Endothelial cell (in vitro differentiated cells): Measurements from ENCODE around the gene ZNF385B. TPM values are rescaled to one million over a fixed set of nuclear protein-coding genes. Genes with fewer than 3 reads are reported as not detected.

Experiments used
- DNase-seq: peaks from one replicate; pipeline ENCODE4 v3.0.0; 2021; ENCODE audit warnings: low spot score
- H3K27ac Mint-ChIP-seq: one replicate; pipeline ENCODE4 v1.8.0; 2021; ENCODE audit warnings: mixed read lengths, inconsistent platforms; ENCODE audit not compliant: unreplicated experiment
- H3K27me3 Mint-ChIP-seq: one replicate; pipeline ENCODE4 v1.8.0; 2021; ENCODE audit warnings: mild to moderate bottlenecking, moderate library complexity, mixed read lengths, inconsistent platforms; ENCODE audit not compliant: unreplicated experiment
- H3K36me3 Mint-ChIP-seq: one replicate; pipeline ENCODE4 v1.8.0; 2021; ENCODE audit warnings: mild to moderate bottlenecking, low read depth, mixed read lengths, inconsistent platforms; ENCODE audit not compliant: unreplicated experiment
- H3K4me1 Mint-ChIP-seq: one replicate; pipeline ENCODE4 v1.8.0; 2021; ENCODE audit warnings: mild to moderate bottlenecking, mixed read lengths, inconsistent platforms; ENCODE audit not compliant: unreplicated experiment
- H3K4me3 Mint-ChIP-seq: one replicate; pipeline ENCODE4 v1.8.0; 2021; ENCODE audit warnings: mild to moderate bottlenecking, mixed read lengths, inconsistent platforms; ENCODE audit not compliant: unreplicated experiment
- H3K9me3 Mint-ChIP-seq: one replicate; pipeline ENCODE4 v1.8.0; 2021; ENCODE audit warnings: mixed read lengths, inconsistent platforms; ENCODE audit not compliant: unreplicated experiment
- total RNA-seq: library from RNA; stranded (reverse); fragmentation: NEBNext Ultra II Directional; extraction: Animal tissue kit (Norgen Biotek cat#: 25700); gene quantifications from one replicate; pipeline ENCODE4 v1.2.1, GENCODE V29; 2021; ENCODE audit not compliant: unreplicated experiment
- TF ChIP-seq, protein P1 (sequence below): fragments of 200-600 bp; sonication (generic); IDR thresholded peaks from one replicate; pipeline ENCODE4 v1.5.0; 2021; ENCODE audit warnings: antibody characterized with exemption; ENCODE audit not compliant: unreplicated experiment

The ZNF385B gene
- total RNA-seq, 1 donor from 2014 or later: 0.49 TPM

DNA sequence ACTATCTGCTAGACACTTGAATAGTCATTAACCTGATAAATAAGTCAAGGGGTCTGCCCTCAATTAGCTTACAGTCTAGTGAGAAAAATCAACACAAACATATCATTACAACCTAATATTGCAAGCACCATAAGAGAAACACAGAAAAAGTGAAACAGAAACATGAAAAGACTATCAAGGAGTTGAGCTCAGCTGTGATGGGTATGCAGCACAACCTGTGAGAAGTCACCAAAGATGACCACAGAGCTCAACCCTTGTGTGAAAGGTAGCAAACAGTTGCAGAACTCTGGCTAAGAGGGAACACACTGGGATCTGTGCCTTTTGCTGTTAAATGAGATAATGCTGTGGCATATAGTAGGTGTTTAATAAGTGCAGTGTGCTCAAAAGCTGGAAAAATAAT, 11.7 kb downstream of the ZNF385B start:
- DNase-seq: no peak
- Mint-ChIP-seq H3K4me3 (no peak overlapping the region), H3K4me1 (no peaks in the 10 kb centered on the region), H3K36me3 (no peaks in the 10 kb centered on the region), H3K27ac (no peak overlapping the region), H3K9me3 (no peaks in the 10 kb centered on the region), H3K27me3 (peaks cover 3% of the 10 kb centered on the region)
- TF ChIP-seq, protein P1, sequence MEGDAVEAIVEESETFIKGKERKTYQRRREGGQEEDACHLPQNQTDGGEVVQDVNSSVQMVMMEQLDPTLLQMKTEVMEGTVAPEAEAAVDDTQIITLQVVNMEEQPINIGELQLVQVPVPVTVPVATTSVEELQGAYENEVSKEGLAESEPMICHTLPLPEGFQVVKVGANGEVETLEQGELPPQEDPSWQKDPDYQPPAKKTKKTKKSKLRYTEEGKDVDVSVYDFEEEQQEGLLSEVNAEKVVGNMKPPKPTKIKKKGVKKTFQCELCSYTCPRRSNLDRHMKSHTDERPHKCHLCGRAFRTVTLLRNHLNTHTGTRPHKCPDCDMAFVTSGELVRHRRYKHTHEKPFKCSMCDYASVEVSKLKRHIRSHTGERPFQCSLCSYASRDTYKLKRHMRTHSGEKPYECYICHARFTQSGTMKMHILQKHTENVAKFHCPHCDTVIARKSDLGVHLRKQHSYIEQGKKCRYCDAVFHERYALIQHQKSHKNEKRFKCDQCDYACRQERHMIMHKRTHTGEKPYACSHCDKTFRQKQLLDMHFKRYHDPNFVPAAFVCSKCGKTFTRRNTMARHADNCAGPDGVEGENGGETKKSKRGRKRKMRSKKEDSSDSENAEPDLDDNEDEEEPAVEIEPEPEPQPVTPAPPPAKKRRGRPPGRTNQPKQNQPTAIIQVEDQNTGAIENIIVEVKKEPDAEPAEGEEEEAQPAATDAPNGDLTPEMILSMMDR: no peak

DNA sequence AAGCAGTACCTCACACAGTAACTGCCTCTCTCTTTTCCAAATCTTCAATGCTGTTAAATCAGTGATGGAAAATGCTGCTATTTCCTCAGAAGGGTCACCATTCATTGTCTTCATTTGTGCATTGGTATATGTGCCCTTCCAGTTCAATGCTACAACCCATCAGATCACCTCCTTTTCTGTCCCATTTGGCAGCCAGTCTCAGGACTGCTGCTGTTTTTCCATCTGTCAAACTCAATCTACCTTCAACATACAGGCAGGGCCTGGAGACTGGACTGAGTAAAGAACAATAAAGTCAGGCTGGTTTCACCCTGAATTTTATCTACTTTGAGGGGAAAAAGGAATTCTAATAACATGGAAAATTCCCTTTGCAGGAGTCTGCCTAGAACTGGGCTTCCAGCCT, 17.9 kb downstream of the ZNF385B start:
- Mint-ChIP-seq H3K27ac (no peak overlapping the region), H3K36me3 (no peaks in the 10 kb centered on the region), H3K4me3 (no peak overlapping the region), H3K27me3 (no peaks in the 10 kb centered on the region), H3K9me3 (no peaks in the 10 kb centered on the region), H3K4me1 (peaks cover 5% of the 10 kb centered on the region)
- TF ChIP-seq, protein P1: no peak
- DNase-seq: no peak

DNA sequence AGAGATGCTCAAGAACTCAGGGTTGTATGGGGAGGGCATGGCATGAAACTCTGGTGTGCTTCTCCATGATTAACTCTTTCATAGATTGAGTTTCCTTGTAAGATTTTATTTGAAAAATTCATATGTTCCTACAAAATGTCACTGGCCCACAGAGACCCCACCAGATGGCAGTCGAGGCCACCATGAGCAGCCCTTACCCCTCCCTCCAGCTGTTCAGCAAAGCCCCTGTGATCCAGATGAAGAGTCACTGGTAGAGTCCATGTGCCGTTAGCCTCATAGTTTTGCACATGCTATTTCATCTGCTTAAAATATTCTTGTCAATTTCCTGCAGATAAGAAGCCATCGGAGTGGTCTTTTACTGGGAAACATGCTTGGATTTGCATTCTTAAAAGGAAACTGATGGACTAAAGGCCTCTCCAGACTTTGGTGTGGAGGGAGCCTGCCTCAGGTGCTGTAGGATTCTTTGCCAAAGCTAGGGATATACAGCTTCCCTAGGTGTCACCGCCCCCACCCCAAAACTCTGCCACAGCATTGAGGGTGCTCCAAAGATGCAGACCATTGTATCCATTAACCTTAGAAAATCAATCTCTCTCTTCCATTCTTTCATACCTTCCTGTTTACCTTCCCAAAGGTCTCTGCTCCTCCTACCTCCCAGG, 18.8 kb downstream of the ZNF385B start:
- H3K9me3 Mint-ChIP-seq: no peaks in the 10 kb centered on the region
- TF ChIP-seq, protein P1: peak; percentile 49
- peaks cover 8% of the 10 kb centered on the region for H3K4me1 Mint-ChIP-seq
- DNase-seq: peak; percentile 60
- no peaks in the 10 kb centered on the region for H3K27me3 Mint-ChIP-seq
- H3K27ac Mint-ChIP-seq: no peak overlapping the region
- H3K36me3 Mint-ChIP-seq: no peaks in the 10 kb centered on the region
- no peak overlapping the region for H3K4me3 Mint-ChIP-seq

DNA sequence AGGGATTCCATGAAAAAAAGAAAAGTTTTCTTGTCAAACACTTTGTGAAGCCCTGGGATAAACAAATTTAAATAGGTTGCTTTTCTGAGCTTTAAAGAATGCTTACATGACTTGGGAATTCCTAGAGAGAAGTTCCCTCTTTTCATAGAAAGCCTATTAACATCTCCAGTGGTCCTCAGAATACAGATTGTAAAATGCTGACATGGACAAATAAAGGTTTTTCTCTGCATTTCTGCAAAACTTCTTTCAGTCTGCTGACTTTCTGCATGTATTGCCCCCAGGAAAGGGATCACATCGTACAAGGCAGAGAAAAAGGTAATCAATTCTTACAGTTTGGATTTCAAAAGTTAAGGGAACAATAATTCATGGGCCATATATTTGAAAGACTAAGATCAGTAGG, 20.6 kb downstream of the ZNF385B start:
- Mint-ChIP-seq H3K27ac (no peak overlapping the region), H3K27me3 (no peaks in the 10 kb centered on the region), H3K4me1 (peaks cover 8% of the 10 kb centered on the region), H3K36me3 (no peaks in the 10 kb centered on the region), H3K9me3 (no peaks in the 10 kb centered on the region), H3K4me3 (no peak overlapping the region)
- DNase-seq: no peak
- TF ChIP-seq, protein P1: no peak

DNA sequence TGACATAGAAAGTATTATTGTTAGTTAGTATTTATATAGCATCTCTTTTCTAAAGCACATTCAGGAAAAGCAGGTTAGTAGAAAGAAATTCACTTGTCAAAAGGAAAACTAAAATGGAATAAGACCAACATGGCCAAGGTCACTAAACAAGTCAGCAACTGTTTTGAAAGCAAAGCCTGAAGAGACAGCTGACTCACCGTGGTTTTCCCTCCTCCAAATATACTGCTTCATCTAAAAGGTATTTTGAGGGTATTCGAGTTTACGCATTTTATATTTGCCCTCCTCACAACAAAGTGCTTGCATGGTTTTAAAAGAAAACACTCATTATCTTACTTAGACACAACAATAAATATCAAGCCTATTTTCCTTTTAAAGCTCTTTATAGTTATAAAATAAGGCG, 24.0 kb downstream of the ZNF385B start:
- no peaks in the 10 kb centered on the region for H3K36me3 Mint-ChIP-seq
- TF ChIP-seq, protein P1: no peak
- H3K27ac Mint-ChIP-seq: no peak overlapping the region
- no peak overlapping the region for H3K4me3 Mint-ChIP-seq
- DNase-seq: no peak
- H3K9me3 Mint-ChIP-seq: no peaks in the 10 kb centered on the region
- no peaks in the 10 kb centered on the region for H3K27me3 Mint-ChIP-seq
- peaks cover 3% of the 10 kb centered on the region for H3K4me1 Mint-ChIP-seq
